Stimulated activated naive B cell treated with anti-CD40 and anti-IgM and Interleukin-4, amounts not matched to agents 10 μg/mL and 1 μg/mL and 100 μg/mL, for 72 hours (primary cell): ENCODE measurements around the gene SLC18A3.

Experiments used
- ATAC-seq, 2 donors: fragments of 150-1000 bp; cut with Tn5 transposase; replicated peaks; 2 replicates each; pipeline ENCODE4 v1.10.0; 2021; ENCODE audit warnings: moderate library complexity in 1 of 2
- DNase-seq: peaks from one replicate; pipeline ENCODE4 v3.0.0; 2021
- H3K27ac Mint-ChIP-seq: one replicate; pipeline ENCODE4 v1.8.0; 2022; ENCODE audit warnings: mild to moderate bottlenecking, mixed read lengths
- H3K27me3 Mint-ChIP-seq, 2 donors: one replicate each; pipeline ENCODE4 v1.8.0; 2022; ENCODE audit warnings: mixed read lengths in 2 of 2
- H3K36me3 Mint-ChIP-seq, 2 donors: one replicate each; pipeline ENCODE4 v1.8.0; 2022; ENCODE audit warnings: mixed read lengths in 2 of 2, mild to moderate bottlenecking in 1 of 2
- H3K4me1 Mint-ChIP-seq, 2 donors: one replicate each; pipeline ENCODE4 v1.8.0; 2022; ENCODE audit warnings: mixed read lengths in 2 of 2, mild to moderate bottlenecking in 1 of 2
- H3K4me3 Mint-ChIP-seq, 2 donors: one replicate each; pipeline ENCODE4 v1.8.0; 2022; ENCODE audit warnings: mild to moderate bottlenecking in 2 of 2, mixed read lengths in 2 of 2, moderate library complexity in 1 of 2
- H3K9me3 Mint-ChIP-seq, 2 donors: one replicate each; pipeline ENCODE4 v1.8.0; 2022; ENCODE audit warnings: mixed read lengths in 2 of 2, mild to moderate bottlenecking in 1 of 2

The SLC18A3 gene

GRCh38 chr10:49652421-49653272, 42.5 kb downstream of the SLC18A3 start:
- ATAC-seq (no peak), DNase-seq (no peak)
- H3K27me3 Mint-ChIP-seq = peaks cover 21 to 24% of the 10 kb centered on the region in 2 donors
- no peaks in the 10 kb centered on the region for H3K36me3 Mint-ChIP-seq
- peaks cover 5 to 6% of the 10 kb centered on the region in 2 donors for H3K9me3 Mint-ChIP-seq
- H3K4me1 Mint-ChIP-seq = peaks cover 8 to 10% of the 10 kb centered on the region in 2 donors
- H3K4me3 Mint-ChIP-seq = no peak overlapping the region
- H3K27ac Mint-ChIP-seq = no peak overlapping the region

- Mint-ChIP-seq H3K27ac (no peak overlapping the region), H3K4me1 (peaks cover 8 to 10% of the 10 kb centered on the region in 2 donors), H3K27me3 (peaks cover 21 to 24% of the 10 kb centered on the region in 2 donors), H3K9me3 (peaks cover 5 to 6% of the 10 kb centered on the region in 2 donors), H3K4me3 (no peak overlapping the region), H3K36me3 (no peaks in the 10 kb centered on the region)
- no peak for DNase-seq
- no peak for ATAC-seq
These were observed 43.3 kb downstream of the SLC18A3 start for GRCh38 chr10:49653273-49653929.

DNA sequence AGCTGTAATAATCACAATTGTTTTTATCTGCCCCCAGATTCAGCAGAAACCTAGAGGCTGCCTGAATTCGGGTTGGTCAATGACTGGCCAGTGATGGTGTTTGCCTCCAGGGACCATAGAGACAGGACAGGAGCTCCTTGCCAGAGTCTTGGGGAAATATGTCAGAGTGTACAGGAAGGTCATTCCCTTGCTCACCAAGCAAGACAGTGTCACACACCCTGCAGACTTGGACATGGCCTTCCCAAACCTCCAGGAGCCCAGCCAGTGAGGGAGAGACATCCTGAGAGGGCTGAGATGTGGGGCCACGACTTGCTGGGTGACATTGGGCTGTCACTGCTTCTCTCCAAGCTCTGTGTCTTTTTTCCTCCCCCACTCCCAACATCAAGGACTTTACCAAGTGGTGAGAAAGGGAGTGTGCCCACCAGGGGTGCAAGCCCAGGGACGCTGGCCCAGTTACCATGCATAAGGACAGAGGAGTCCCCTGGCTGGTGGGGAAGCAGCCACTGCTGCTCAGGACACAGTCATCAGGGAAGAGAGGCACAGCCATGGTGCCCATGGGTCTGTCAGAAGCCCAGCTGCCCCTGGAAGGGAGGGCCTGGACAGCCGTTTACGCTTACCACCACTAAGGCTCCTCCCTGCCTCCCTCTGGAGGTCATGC, 44.1 kb downstream of the SLC18A3 start:
- H3K36me3 Mint-ChIP-seq = peaks cover 2 to 4% of the 10 kb centered on the region in 2 donors
- peaks cover 21 to 24% of the 10 kb centered on the region in 2 donors for H3K27me3 Mint-ChIP-seq
- no peak for ATAC-seq
- H3K27ac Mint-ChIP-seq = no peak overlapping the region
- H3K9me3 Mint-ChIP-seq = peaks cover 10 to 13% of the 10 kb centered on the region in 2 donors
- H3K4me3 Mint-ChIP-seq = no peak overlapping the region
- peaks cover 7 to 10% of the 10 kb centered on the region in 2 donors for H3K4me1 Mint-ChIP-seq
- no peak for DNase-seq

DNA sequence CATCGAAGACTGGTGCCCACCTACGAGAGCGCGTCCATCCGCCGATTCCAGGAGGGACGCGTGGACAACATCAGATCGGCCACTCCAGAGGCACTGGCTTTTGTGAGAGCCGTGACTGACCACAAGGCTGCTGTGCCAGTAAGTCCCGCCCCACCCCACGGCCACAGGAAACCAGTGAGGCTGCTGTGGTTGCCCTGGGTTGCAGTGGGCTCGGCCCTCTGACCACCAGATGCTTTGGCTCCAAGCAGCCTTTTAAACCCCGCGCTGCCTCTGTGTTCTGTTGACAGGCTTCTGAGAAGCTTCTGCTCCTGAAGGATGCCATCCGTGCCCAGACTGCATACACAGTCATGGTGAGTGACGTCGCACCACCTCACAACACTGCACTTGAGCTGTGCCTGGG, 45.0 kb downstream of the SLC18A3 start:
- Mint-ChIP-seq H3K27ac (no peak overlapping the region), H3K36me3 (peaks cover 5 to 7% of the 10 kb centered on the region in 2 donors), H3K27me3 (peaks cover 20 to 24% of the 10 kb centered on the region in 2 donors), H3K9me3 (peaks cover 14 to 20% of the 10 kb centered on the region in 2 donors), H3K4me3 (no peak overlapping the region), H3K4me1 (peaks cover 0 to 5% of the 10 kb centered on the region in 2 donors)
- no peak for DNase-seq
- no peak for ATAC-seq

DNA sequence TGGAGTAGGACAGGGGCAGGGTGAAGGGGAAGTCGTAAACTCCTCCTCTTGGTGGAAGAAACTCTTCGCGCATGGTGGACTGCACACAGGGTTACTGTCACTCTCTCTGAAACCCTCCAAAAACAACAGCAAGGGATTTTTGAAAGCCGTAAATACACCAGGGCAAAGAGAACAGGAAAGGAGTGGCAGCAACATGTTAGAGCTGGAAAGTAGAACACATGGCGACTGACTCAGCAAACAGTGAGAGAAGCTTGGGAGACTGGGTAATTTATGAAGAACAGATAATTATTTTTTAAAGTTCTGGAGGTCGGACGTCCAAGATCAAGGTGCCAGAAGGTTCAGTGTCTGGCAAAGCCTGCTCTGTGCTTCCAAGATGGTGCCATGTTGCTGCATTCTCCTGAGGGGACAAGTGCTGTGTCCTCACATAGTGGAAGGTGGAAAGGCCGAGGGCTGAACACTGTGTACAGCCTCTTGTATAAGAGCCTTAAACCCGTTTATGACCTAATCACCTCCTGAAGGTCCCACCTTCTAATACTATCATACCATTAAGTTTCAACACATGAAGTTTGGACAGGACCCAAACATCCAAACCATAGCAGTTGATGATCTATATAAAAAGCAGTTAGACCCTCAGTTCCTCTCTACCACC, 46.9 kb downstream of the SLC18A3 start:
- Mint-ChIP-seq H3K9me3 (peaks cover 16 to 20% of the 10 kb centered on the region in 2 donors), H3K4me1 (peaks cover 0 to 2% of the 10 kb centered on the region in 2 donors), H3K27me3 (peaks cover 14 to 17% of the 10 kb centered on the region in 2 donors), H3K36me3 (peaks cover 5 to 7% of the 10 kb centered on the region in 2 donors), H3K27ac (no peak overlapping the region), H3K4me3 (no peak overlapping the region)
- DNase-seq = no peak
- no peak for ATAC-seq

DNA sequence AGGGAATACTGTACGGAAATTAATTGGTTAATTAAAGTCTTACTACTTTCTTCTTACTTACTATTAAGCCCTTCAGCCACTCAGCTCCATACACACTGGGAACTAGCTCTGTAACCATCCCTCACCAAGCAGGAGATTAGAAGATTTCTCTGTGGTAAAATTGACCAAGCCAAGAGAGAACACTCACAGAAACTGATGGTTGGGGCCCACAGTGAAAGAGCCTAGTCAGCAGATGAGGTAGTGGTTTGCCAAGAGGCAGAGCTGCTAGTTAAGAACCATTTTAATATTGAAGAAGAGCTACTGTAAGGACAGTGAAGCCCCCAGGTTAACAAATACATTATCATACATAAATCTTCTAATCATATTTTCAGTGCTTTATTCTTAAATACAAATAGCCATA, 47.5 kb downstream of the SLC18A3 start:
- H3K4me3 Mint-ChIP-seq = no peak overlapping the region
- peaks cover 5 to 7% of the 10 kb centered on the region in 2 donors for H3K36me3 Mint-ChIP-seq
- no peak overlapping the region for H3K27ac Mint-ChIP-seq
- ATAC-seq (no peak), DNase-seq (no peak)
- peaks cover 16 to 20% of the 10 kb centered on the region in 2 donors for H3K9me3 Mint-ChIP-seq
- H3K27me3 Mint-ChIP-seq = peaks cover 10 to 16% of the 10 kb centered on the region in 2 donors
- peaks cover 0 to 2% of the 10 kb centered on the region in 2 donors for H3K4me1 Mint-ChIP-seq

DNA sequence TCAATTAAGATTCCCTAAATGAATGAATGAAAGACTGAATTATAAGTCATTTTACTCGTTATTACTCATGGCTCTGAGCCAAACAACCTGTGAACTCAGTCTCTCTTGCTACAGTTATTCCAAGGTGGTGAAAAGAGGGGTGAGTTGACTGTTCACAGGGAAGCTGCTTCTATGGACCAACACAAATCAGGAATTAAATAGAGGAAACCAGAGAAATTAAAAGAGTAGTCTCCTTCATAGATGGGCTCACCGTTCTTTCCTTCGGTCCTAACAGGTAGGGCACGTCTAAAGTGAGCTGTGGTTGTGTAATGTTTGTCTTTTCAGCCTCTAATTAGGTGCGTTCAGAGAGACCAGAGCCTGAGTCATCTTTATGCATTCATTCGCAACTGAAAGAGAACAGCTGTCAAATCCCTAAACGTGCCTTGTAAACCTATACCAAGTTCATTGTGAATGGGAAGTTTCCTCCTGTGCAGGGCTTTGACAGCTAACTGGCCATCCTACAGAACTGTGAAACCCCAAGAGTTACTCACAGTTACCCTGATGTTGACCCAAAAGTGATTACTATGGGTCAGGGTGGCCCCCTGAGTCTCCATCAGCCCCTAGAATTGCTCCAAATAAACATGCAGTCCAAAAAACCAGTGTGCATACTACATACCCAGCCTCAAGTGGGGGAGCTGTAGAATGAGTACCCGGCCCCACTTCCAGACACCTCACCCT, 51.2 kb downstream of the SLC18A3 start:
- Mint-ChIP-seq H3K4me1 (no peaks in the 10 kb centered on the region), H3K27ac (no peak overlapping the region)

More for the DNA sequence above, 51.2 kb downstream of the SLC18A3 start:
- Mint-ChIP-seq H3K36me3 (peaks cover 5 to 7% of the 10 kb centered on the region in 2 donors), H3K4me3 (no peak overlapping the region), H3K27me3 (peaks cover 8 to 10% of the 10 kb centered on the region in 2 donors), H3K9me3 (peaks cover 15 to 19% of the 10 kb centered on the region in 2 donors)
- DNase-seq (no peak), ATAC-seq (no peak)
